SH-SY5Y (cell line): ENCODE measurements around the gene LARP6.

Experiments
- GATA2 ChIP-seq: IDR thresholded peaks from 2 replicates; pipeline ENCODE4 v1.6.1; 2011; ENCODE audit warnings: mild to moderate bottlenecking, low read depth, low read length
- GATA3 ChIP-seq: IDR thresholded peaks from 2 replicates; pipeline ENCODE4 v1.6.1; 2011; ENCODE audit warnings: low read depth, mild to moderate bottlenecking, low read length, moderate library complexity

- TF ChIP-seq GATA3 (no peak), GATA2 (no peak)
Measured at GRCh38 chr15:70863450-70864218, 9.7 kb upstream of the LARP6 start.
